Measurements from ENCODE around the gene COL1A1.

The COL1A1 gene

GRCh38 chr17:50201276-50201854 lies at the start of gene COL1A1:
TSS of gene COL1A1 (minus strand) at chr17:50201631. CDS start at chr17:50201513, 118 bp downstream.
- no peak for DNase-seq

- no peak for DNase-seq
Observed at GRCh38 chr17:50248255-50248654, 46.8 kb upstream of the COL1A1 start.

- no peak for DNase-seq
Observed at GRCh38 chr17:50244771-50245170, 43.3 kb upstream of the COL1A1 start.

GRCh38 chr17:50241431-50241830 lies 40.0 kb upstream of the COL1A1 start:
- DNase-seq, result no peak

GRCh38 chr17:50240851-50241250 lies 39.4 kb upstream of the COL1A1 start:
- DNase-seq, result no peak

- DNase-seq, result no peak
Observed at GRCh38 chr17:50239937-50240336, 38.5 kb upstream of the COL1A1 start.

GRCh38 chr17:50238601-50239280 lies 37.3 kb upstream of the COL1A1 start:
- DNase-seq, result no peak

GRCh38 chr17:50237901-50238300 lies 36.5 kb upstream of the COL1A1 start:
- DNase-seq, result no peak

GRCh38 chr17:50234581-50234980 lies 33.1 kb upstream of the COL1A1 start:
- no peak for DNase-seq

GRCh38 chr17:50225701-50226240 lies 24.3 kb upstream of the COL1A1 start:
- DNase-seq, result no peak

GRCh38 chr17:50222922-50223321 lies 21.5 kb upstream of the COL1A1 start:
- DNase-seq, result no peak

- peak; percentile 29 to 31 for DNase-seq
Observed at GRCh38 chr17:50221864-50222545, 20.6 kb upstream of the COL1A1 start.

GRCh38 chr17:50221266-50221863 lies 19.9 kb upstream of the COL1A1 start:
- peak; percentile 47 to 59 for DNase-seq

GRCh38 chr17:50220811-50221210 lies 19.4 kb upstream of the COL1A1 start:
- DNase-seq, result no peak

- no peak for DNase-seq
Observed at GRCh38 chr17:50219939-50220465, 18.6 kb upstream of the COL1A1 start.

GRCh38 chr17:50219342-50219741 lies 17.9 kb upstream of the COL1A1 start:
- no peak for DNase-seq

GRCh38 chr17:50218771-50219315 lies 17.4 kb upstream of the COL1A1 start:
- no peak for DNase-seq

GRCh38 chr17:50218071-50218759 lies 16.8 kb upstream of the COL1A1 start:
- DNase-seq, result no peak

GRCh38 chr17:50217591-50217990 lies 16.2 kb upstream of the COL1A1 start:
- DNase-seq, result no peak

GRCh38 chr17:50214976-50215760 lies 13.7 kb upstream of the COL1A1 start:
- DNase-seq, result no peak

Measured in AML-193 (cell line).